GM12892 (cell line): ENCODE measurements around the gene PMEL.
"Not testable (repeated sequence)": the region's sequence is repeated elsewhere in the genome, so short reads cannot be mapped to it uniquely, and the experiment has no call there.

Experiments used
- POLR2A ChIP-seq: IDR thresholded peaks from 2 replicates; pipeline ENCODE4 v1.6.1; 2011; ENCODE audit warnings: low read depth, low read length, control low read depth
- POLR2AphosphoS5 ChIP-seq: IDR thresholded peaks from 2 replicates; pipeline ENCODE4 v1.6.1; 2011; ENCODE audit warnings: low read depth, low read length, control low read depth
- TAF1 ChIP-seq: IDR thresholded peaks from 2 replicates; pipeline ENCODE4 v1.6.1; 2011; ENCODE audit warnings: low read depth, mild to moderate bottlenecking, control low read depth, low read length, borderline replicate concordance

- not testable (repeated sequence) for TF ChIP-seq POLR2A, POLR2AphosphoS5, TAF1
Measured at GRCh38 chr12:55985976-55986375, 20.1 kb upstream of the PMEL start.
